Measurements from ENCODE around the gene NFAT5. TPM values are rescaled to one million over a fixed set of nuclear protein-coding genes. Genes with fewer than 3 reads are reported as not detected.

Gene NFAT5
- total RNA-seq, 1 experiment from 2014 or later: 21.0 TPM

DNA sequence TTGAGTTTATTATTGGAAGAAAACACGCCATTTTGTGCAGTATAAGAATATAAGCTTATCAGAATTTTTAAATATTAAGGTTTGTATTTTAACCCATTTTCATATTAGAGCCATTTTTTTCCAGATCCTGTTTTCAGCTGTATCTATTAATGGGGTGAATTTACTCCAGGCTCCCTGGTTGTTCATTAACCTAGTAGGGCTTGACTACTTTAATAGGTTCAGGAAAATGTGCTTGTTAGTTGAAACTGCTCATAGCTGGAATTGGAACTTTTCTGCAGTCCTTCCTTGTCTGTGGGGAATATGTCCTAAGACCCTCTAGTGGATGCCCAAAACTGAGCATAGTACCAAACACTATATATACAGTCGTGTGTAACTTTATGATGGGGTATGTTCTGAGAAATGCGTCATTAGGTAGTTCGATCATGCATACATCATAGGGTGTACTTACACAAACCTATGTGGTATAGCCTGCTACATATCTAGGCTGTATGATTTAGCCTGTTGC lies 28.0 kb downstream of the NFAT5 start:
- H3K9me3 ChIP-seq (ENCODE audit: control insufficient read depth, low read depth, low read length): no peaks in the 10 kb centered on the region
- H3K79me1 ChIP-seq (ENCODE audit: insufficient read depth, low read depth, low read length, poor library complexity, severe bottlenecking): peaks cover 4% of the 10 kb centered on the region
- no peak overlapping the region for H4K91ac ChIP-seq (ENCODE audit: insufficient read length, low read depth, low read length)
- WGBS (ENCODE audit: extremely low coverage, insufficient read length, low lambda C conversion rate): 100% methylated on average over 1 of the region's 4 CpGs
- no peak overlapping the region for H2BK120ac ChIP-seq (ENCODE audit: low read depth, low read length, poor library complexity, severe bottlenecking)
- H2BK5ac ChIP-seq (ENCODE audit: insufficient read length, low read length): no peak overlapping the region
- no peak overlapping the region for H2BK15ac ChIP-seq (ENCODE audit: low read depth, low read length)
- H2BK20ac ChIP-seq (ENCODE audit: low read depth, low read length, poor library complexity, severe bottlenecking): no peak overlapping the region
- no peak overlapping the region for H4K8ac ChIP-seq (replicated peaks; ENCODE audit: insufficient read length, low read depth, low read length)
- H4K5ac ChIP-seq (ENCODE audit: insufficient read length, low read depth, low read length): no peak overlapping the region
- no peak overlapping the region for H3K4ac ChIP-seq (ENCODE audit: low read depth, low read length)
- H3K56ac ChIP-seq (ENCODE audit: insufficient read length, low read depth, low read length): no peak overlapping the region
- H3K23ac ChIP-seq (ENCODE audit: insufficient read length, low read depth, low read length): no peak overlapping the region
- no peak overlapping the region for H3T11ph ChIP-seq (ENCODE audit: low read length)
- no peak overlapping the region for H3K18ac ChIP-seq (ENCODE audit: insufficient read length, low read depth, low read length)
- no peaks in the 10 kb centered on the region for H3K27me3 Mint-ChIP-seq (ENCODE audit: low read depth)
- H3K79me2 ChIP-seq (ENCODE audit: insufficient read depth, low read length): peaks cover 2% of the 10 kb centered on the region; the same call in 1 of the 2 replicates
- H3K27me3 ChIP-seq (ENCODE audit: insufficient read depth, low read length): no peaks in the 10 kb centered on the region
- no peak overlapping the region for H3K14ac ChIP-seq (ENCODE audit: insufficient read depth, low read length)
- H3K27ac ChIP-seq (ENCODE audit: insufficient read length, low read depth, low read length): no peak overlapping the region
- no peaks in the 10 kb centered on the region for H3K23me2 ChIP-seq (ENCODE audit: insufficient read length, low read depth, low read length, poor library complexity, severe bottlenecking)
- no peak overlapping the region for H2AFZ ChIP-seq (ENCODE audit: low read length)
- H3K9me3 Mint-ChIP-seq: no peaks in the 10 kb centered on the region
- H3K36me3 Mint-ChIP-seq (ENCODE audit: insufficient read depth in 1 of 3, low read depth in 3 of 3): no peaks in the 10 kb centered on the region
- H3K9ac ChIP-seq (ENCODE audit: extremely low read depth, insufficient read length, low read length): no peak overlapping the region
- no peak for DNase-seq
- no peak overlapping the region for H2BK12ac ChIP-seq (ENCODE audit: insufficient read length, low read depth, low read length)
- H3K4me1 Mint-ChIP-seq: peaks cover 0 to 9% of the 10 kb centered on the region in 2 experiments; a peak in 2 of 4 replicates
- H4K20me1 ChIP-seq (ENCODE audit: control insufficient read depth, insufficient read depth, insufficient read length): no peaks in the 10 kb centered on the region
- no peak overlapping the region for H2AK5ac ChIP-seq (ENCODE audit: insufficient read length, low read length)
- no peak overlapping the region for H3K4me2 ChIP-seq (ENCODE audit: insufficient read depth, insufficient read length, low read length)
- TF ChIP-seq, protein P1, sequence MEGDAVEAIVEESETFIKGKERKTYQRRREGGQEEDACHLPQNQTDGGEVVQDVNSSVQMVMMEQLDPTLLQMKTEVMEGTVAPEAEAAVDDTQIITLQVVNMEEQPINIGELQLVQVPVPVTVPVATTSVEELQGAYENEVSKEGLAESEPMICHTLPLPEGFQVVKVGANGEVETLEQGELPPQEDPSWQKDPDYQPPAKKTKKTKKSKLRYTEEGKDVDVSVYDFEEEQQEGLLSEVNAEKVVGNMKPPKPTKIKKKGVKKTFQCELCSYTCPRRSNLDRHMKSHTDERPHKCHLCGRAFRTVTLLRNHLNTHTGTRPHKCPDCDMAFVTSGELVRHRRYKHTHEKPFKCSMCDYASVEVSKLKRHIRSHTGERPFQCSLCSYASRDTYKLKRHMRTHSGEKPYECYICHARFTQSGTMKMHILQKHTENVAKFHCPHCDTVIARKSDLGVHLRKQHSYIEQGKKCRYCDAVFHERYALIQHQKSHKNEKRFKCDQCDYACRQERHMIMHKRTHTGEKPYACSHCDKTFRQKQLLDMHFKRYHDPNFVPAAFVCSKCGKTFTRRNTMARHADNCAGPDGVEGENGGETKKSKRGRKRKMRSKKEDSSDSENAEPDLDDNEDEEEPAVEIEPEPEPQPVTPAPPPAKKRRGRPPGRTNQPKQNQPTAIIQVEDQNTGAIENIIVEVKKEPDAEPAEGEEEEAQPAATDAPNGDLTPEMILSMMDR (conservative IDR thresholded peaks at IDR 0.05): no peak
- H3K4me3 Mint-ChIP-seq: no peak overlapping the region
- no peaks in the 10 kb centered on the region for H3K4me1 ChIP-seq (ENCODE audit: insufficient read depth, low read length)
- no peak overlapping the region for H3K27ac Mint-ChIP-seq

Measured in H9 (cell line).